H1 (cell line): ENCODE results near the gene ZFP2. TPM values are rescaled to one million over a fixed set of nuclear protein-coding genes. Genes with fewer than 3 reads are reported as not detected.

Source experiments
- CBX8 ChIP-seq: fragments of 300-800, 300-1000 bp; sonication (generic); IDR thresholded peaks from 2 replicates; pipeline ENCODE4 v1.7.1; 2016; ENCODE audit warnings: low read depth, low read length, borderline replicate concordance
- CHD1 ChIP-seq: IDR thresholded peaks from 2 replicates; pipeline ENCODE4 v1.6.1; 2012; ENCODE audit warnings: low read depth, low read length, improper control_type of control experiment
- CHD7 ChIP-seq: fragments of 300-600 bp; sonication (generic); IDR thresholded peaks from 2 replicates; pipeline ENCODE4 v1.7.1; 2012; ENCODE audit warnings: low read length, moderate library complexity, mild to moderate bottlenecking, inconsistent platforms; ENCODE audit not compliant: insufficient replicate concordance
- CTBP2 ChIP-seq: IDR thresholded peaks from 2 replicates; pipeline ENCODE4 v1.7.0; 2011; ENCODE audit warnings: borderline replicate concordance, mild to moderate bottlenecking, moderate library complexity, mixed read lengths, low read length; ENCODE audit not compliant: insufficient read depth, insufficient read length
- FOSL1 ChIP-seq: IDR thresholded peaks from 2 replicates; pipeline ENCODE4 v1.6.1; 2011; ENCODE audit warnings: mild to moderate bottlenecking, low read depth, low read length, moderate library complexity; ENCODE audit not compliant: insufficient read depth
- GABPA ChIP-seq: IDR thresholded peaks from 2 replicates; pipeline ENCODE4 v1.6.1; 2011; ENCODE audit warnings: mild to moderate bottlenecking, low read length, moderate library complexity, borderline replicate concordance; ENCODE audit not compliant: insufficient read depth
- JUND ChIP-seq: IDR thresholded peaks from 2 replicates; pipeline ENCODE4 v1.6.1; 2011; ENCODE audit warnings: mild to moderate bottlenecking, improper control_type of control experiment, low read length
- KDM4A ChIP-seq: IDR thresholded peaks from one replicate; pipeline ENCODE4 v1.7.1; 2012; ENCODE audit warnings: low read depth, mild to moderate bottlenecking, moderate library complexity, low read length, inconsistent platforms; ENCODE audit not compliant: severe bottlenecking
- POLR2AphosphoS5 ChIP-seq: IDR thresholded peaks from 2 replicates; pipeline ENCODE4 v1.6.1; 2011; ENCODE audit warnings: low read depth, low read length
- RFX5 ChIP-seq: IDR thresholded peaks from 2 replicates; pipeline ENCODE4 v1.6.1; 2011; ENCODE audit warnings: low read depth, low read length, improper control_type of control experiment, borderline replicate concordance
- SP2 ChIP-seq: IDR thresholded peaks from 2 replicates; pipeline ENCODE4 v1.6.1; 2012; ENCODE audit warnings: mild to moderate bottlenecking, low read length, inconsistent platforms
- polyA plus RNA-seq, 7 experiments: library from polyadenylated mRNA; depleted of rRNA in 3 of 7; stranded (reverse) in 5 of 7; unstranded in 2 of 7; fragments of >200 nt in 5 of 7; fragments of 200-250 nt in 2 of 7; gene quantifications; 1 replicate in 5 of 7; 2 replicates in 1 of 7; 4 replicates in 1 of 7; pipeline versions ENCODE4 v1.2.1 to v1.2.3, GENCODE V29; 2011 to 2013; ENCODE audit warnings: missing spikeins in 2 of 7, mixed read lengths in 2 of 7
- total RNA-seq: library from RNA; stranded (reverse); fragmentation: NEBNext Ultra II Directional; extraction: Animal tissue kit (Norgen Biotek cat#: 25700); gene quantifications from 2 replicates; pipeline ENCODE4 v1.2.1, GENCODE V29; 2021

Gene ZFP2
- total and polyA plus RNA-seq, 2 of the 8 experiments (the other 6 are each of a cell fraction or from before 2014, with no cell fraction given), result 0.20 to 0.78 TPM

GRCh38 chr5:178902849-178903248 is 7.1 kb downstream of the ZFP2 start (continued):
- TF ChIP-seq CHD7 (no peak), CHD1 (no peak), CTBP2 (no peak), SP2 (no peak), RFX5 (no peak), JUND (no peak), KDM4A (no peak), CBX8 (no peak), GABPA (no peak), FOSL1 (no peak), POLR2AphosphoS5 (no peak)
